ENCODE results near the gene MRO. TPM values are rescaled to one million over a fixed set of nuclear protein-coding genes. Genes with fewer than 3 reads are reported as not detected.

The MRO gene
- total and polyA plus RNA-seq, 2 of the 8 experiments (the other 6 are each of a cell fraction or from before 2014, with no cell fraction given), result 0.65 to 1.0 TPM

- no peak overlapping the region for H4K5ac ChIP-seq (ENCODE audit: insufficient read length, low read depth, low read length)
- H3K79me1 ChIP-seq (ENCODE audit: low read depth, low read length), result no peaks in the 10 kb centered on the region
- ChIA-PET POLR2A (ENCODE audit: partially characterized antibody) (interaction anchor here (1.0 kb wide), 1 partner anchor 23 kb away, joined by 3 read pairs; the partner anchor contains the start of gene ME2), CTCF (ENCODE audit: partially characterized antibody) (interaction anchor here (1.0 to 1.2 kb wide), 2 partner anchors 11 to 26 kb away, joined by 5 to 6 read pairs; no protein-coding TSS in a partner anchor)
- no peaks in the 10 kb centered on the region for H3K27me3 ChIP-seq (replicated peaks in 1 of 4; ENCODE audit: control insufficient read depth in 3 of 4, extremely low read depth in 1 of 4, insufficient read depth in 3 of 4, low read length in 3 of 4)
- H3K79me2 ChIP-seq (ENCODE audit: control insufficient read depth in 1 of 2, insufficient read depth in 2 of 2, low read length in 2 of 2), result no peaks in the 10 kb centered on the region
- no peak overlapping the region for H2AFZ ChIP-seq (ENCODE audit: low read length)
- no peak for FAIRE-seq
- H3K27ac ChIP-seq (ENCODE audit: low read depth, low read length), result no peak overlapping the region
- no peak overlapping the region for H4K8ac ChIP-seq (ENCODE audit: extremely low read depth, insufficient read depth, low read length)
- no peak overlapping the region for H3K18ac ChIP-seq (ENCODE audit: extremely low read depth, low read length)
- no peaks in the 10 kb centered on the region; the same call in 1 of the 2 replicates for H3K23me2 ChIP-seq (ENCODE audit: low read depth, low read length)
- H3K4me3 ChIP-seq (ENCODE audit: extremely low read depth in 1 of 4, insufficient read depth in 2 of 4, low read depth in 3 of 4, low read length in 4 of 4), result no peak overlapping the region
- H3K56ac ChIP-seq (replicated peaks; ENCODE audit: insufficient read length, low read depth, low read length), result no peak overlapping the region
- TF ChIP-seq CTBP2 (IDR thresholded peaks at IDR 0.05; ENCODE audit: borderline replicate concordance, insufficient read depth, insufficient read length, low read length) (no peak), GTF2F1 (IDR thresholded peaks at IDR 0.05; ENCODE audit: borderline replicate concordance, low read depth, low read length) (no peak)
- no peak overlapping the region for H2BK12ac ChIP-seq (ENCODE audit: low read depth, low read length)
- H3K4me1 ChIP-seq (replicated peaks in 1 of 4; ENCODE audit: control insufficient read depth in 3 of 4, insufficient read depth in 4 of 4, low read length in 3 of 4), result no peaks in the 10 kb centered on the region
- H3K4ac ChIP-seq (replicated peaks; ENCODE audit: insufficient read length, low read depth, low read length), result no peak overlapping the region
- no peak overlapping the region for H2BK15ac ChIP-seq (ENCODE audit: low read length)
- H3K4me2 ChIP-seq (ENCODE audit: insufficient read depth in 1 of 2, low read depth in 2 of 2, low read length in 2 of 2), result no peak overlapping the region
- WGBS, 2 experiments (ENCODE audit: extremely low coverage in 1 of 2, insufficient coverage in 1 of 2, insufficient read length in 1 of 2, insufficient replicate concordance in 2 of 2, low coverage in 1 of 2, low lambda C conversion rate in 2 of 2, missing lambda C conversion rate in 1 of 2), result 91% methylated on average over 13 of the region's 13 CpGs; no CpG with 5 or more reads in 1 of the 2 experiments
- no peak overlapping the region for H2BK120ac ChIP-seq (replicated peaks; ENCODE audit: low read depth, low read length)
- H2AK5ac ChIP-seq (ENCODE audit: low read depth, low read length), result no peak overlapping the region
- H3K36me3 ChIP-seq (ENCODE audit: control insufficient read depth in 2 of 4, insufficient read depth in 4 of 4, low read length in 3 of 4), result no peaks in the 10 kb centered on the region
- H2BK5ac ChIP-seq (ENCODE audit: low read depth, low read length), result no peak overlapping the region
- no peak overlapping the region for H3K23ac ChIP-seq (ENCODE audit: insufficient read length)
- no peak for DNase-seq (ENCODE audit: low read depth in 1 of 2, low spot score in 2 of 2)
- H3K9ac ChIP-seq (replicated peaks in 1 of 4; ENCODE audit: extremely low read depth in 1 of 4, low read depth in 3 of 4, low read length in 3 of 4), result no peak overlapping the region
- peaks cover 0 to 3% of the 10 kb centered on the region in 2 experiments; a peak in 1 of 4 replicates for H3K9me3 ChIP-seq (ENCODE audit: insufficient read depth in 2 of 2, low read depth in 1 of 2, low read length in 1 of 2)
- H2BK20ac ChIP-seq (ENCODE audit: low read length), result no peak overlapping the region
- no peaks in the 10 kb centered on the region for H4K20me1 ChIP-seq (replicated peaks in 1 of 2; ENCODE audit: control insufficient read depth in 1 of 2, insufficient read depth in 2 of 2, low read length in 2 of 2)
- H3K14ac ChIP-seq (ENCODE audit: insufficient read length), result no peak overlapping the region
- no peak overlapping the region for H4K91ac ChIP-seq (replicated peaks; ENCODE audit: insufficient read length, low read length)
These were observed 36.4 kb upstream of the MRO start for GRCh38 chr18:50855976-50856757.
